ENCODE measurements around the gene HIRIP3.
A peak's percentile ranks its signal among the peaks of the same experiment; 100 is the strongest.

HIRIP3 gene

DNA sequence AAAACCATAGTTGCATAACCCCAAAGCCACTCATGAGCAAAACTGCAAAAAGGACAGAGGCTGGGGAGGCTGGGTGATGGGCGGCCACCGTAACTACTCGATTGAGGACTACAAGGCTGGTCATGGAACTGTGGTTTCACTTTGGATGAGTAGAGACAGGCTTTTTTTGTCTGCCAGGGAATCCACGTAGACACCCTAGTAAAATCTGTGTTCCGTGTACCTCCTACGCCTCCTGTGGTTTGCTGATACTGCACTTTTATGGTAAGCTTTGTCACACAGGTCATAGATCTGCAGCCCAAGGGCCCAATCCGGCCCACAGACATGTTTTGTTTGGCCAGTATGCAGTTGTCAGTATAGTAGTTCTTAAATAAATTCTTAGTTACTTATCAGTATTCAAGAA lies 37.9 kb upstream of the HIRIP3 start:
- H3K9ac ChIP-seq (ENCODE audit: low read length): no peak overlapping the region
- no peaks in the 10 kb centered on the region for H3K36me3 ChIP-seq (ENCODE audit: control insufficient read depth in 1 of 2, insufficient read depth in 2 of 2, low read length in 2 of 2)
- no peak overlapping the region for H2AFZ ChIP-seq (ENCODE audit: insufficient read depth, low read length, poor library complexity)
- DNase-seq: no peak
- H3K14ac ChIP-seq (ENCODE audit: low read length): no peak overlapping the region
- H2AK5ac ChIP-seq (ENCODE audit: low read length): no peak overlapping the region
- H3K27ac ChIP-seq (ENCODE audit: low read depth, low read length): no peak overlapping the region
- H3K18ac ChIP-seq (ENCODE audit: low read length): no peak overlapping the region
- no peak overlapping the region for H3K4me2 ChIP-seq (ENCODE audit: low read length)
- no peak overlapping the region for H2BK120ac ChIP-seq (ENCODE audit: insufficient read depth, low read length, poor library complexity)
- H3K79me1 ChIP-seq (ENCODE audit: low read length): no peaks in the 10 kb centered on the region
- WGBS (ENCODE audit: extremely low coverage, insufficient coverage, insufficient read length): no CpG with 5 or more reads among the region's 7 CpGs
- no peak overlapping the region for H3K23ac ChIP-seq (ENCODE audit: low read length)
- H3K27me3 ChIP-seq (ENCODE audit: insufficient read depth, low read length): peaks cover 25% of the 10 kb centered on the region
- H4K8ac ChIP-seq (ENCODE audit: low read depth, low read length): no peak overlapping the region
- H2BK12ac ChIP-seq (ENCODE audit: low read length): no peak overlapping the region
- no peak overlapping the region for H3K4me3 ChIP-seq (ENCODE audit: low read depth, low read length)
- H3K4me1 ChIP-seq (ENCODE audit: control insufficient read depth in 1 of 2, insufficient read depth in 2 of 2, low read length in 2 of 2): no peaks in the 10 kb centered on the region
- H4K91ac ChIP-seq (ENCODE audit: low read depth, low read length): no peak overlapping the region
- H3K9me3 ChIP-seq (ENCODE audit: insufficient read depth, low read depth, low read length): peaks cover 2% of the 10 kb centered on the region
- no peak overlapping the region for H4K12ac ChIP-seq (ENCODE audit: low read depth, low read length)
- H2BK5ac ChIP-seq (ENCODE audit: low read depth, low read length, poor library complexity): no peak overlapping the region
- H3K4ac ChIP-seq (ENCODE audit: low read depth, low read length): no peak overlapping the region
- H3K79me2 ChIP-seq (ENCODE audit: control insufficient read depth, insufficient read depth, low read length, poor library complexity): no peaks in the 10 kb centered on the region

DNA sequence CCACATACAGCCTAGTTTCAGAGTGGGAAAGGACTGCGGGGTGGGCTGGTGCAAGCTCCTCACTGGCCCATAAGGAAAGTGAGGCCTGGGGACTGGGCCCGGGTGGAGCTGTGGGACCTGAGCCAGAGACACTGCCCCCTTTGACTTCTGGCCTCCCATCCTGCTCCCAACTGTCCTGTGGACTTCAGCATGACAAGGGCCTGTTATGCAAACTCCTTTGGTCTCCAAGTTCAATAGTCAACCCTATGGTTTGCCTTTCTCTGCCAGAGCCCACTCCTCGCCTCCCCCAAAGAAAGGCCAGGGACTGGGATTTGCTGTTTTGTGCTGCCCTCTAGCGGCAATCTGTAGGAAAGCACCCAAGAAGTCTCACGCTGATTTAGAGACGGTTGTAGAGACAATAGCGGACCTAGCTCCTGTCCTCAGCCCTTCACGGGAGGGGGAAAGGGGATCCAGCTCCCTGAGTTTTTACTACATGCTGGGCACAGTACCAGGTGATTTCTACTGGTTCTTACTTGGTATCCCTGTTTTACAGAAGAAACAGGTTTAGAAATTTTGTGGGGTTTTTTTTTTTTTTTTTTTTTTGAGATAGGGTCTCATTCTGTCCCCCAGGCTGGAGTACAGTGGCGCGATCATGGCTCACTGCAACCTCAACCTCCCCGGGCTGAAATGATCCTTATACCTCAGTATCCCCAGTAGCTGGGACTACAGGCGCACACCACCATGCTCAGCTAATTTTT lies 36.8 kb upstream of the HIRIP3 start:
- no peaks in the 10 kb centered on the region for H3K79me1 ChIP-seq (ENCODE audit: low read length)

DNA sequence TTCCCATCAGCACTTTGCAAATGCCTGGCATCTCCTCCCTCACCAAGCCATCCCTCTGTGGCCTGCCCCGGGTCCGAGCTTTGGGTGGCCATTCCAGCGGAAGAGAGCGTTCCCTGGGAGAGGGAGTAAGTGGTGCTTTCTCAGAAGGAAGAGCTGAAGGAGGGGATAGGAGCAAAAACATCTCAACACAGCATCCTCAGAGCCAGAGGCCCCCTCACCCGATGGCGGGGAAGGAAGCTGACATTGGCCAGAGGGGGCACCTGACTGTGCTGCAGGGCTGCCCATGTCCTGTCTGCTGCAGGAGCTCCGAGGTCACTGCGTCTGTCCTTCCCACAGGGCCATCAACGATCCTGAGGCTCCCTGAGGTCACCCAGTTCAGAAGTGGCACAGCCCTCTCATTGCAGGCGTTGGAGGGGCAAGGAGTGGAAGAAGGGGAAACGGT lies 36.1 kb upstream of the HIRIP3 start:
- Histone ChIP-seq H2AFZ (ENCODE audit: insufficient read depth, low read length, poor library complexity) (no peak overlapping the region), H2BK120ac (ENCODE audit: insufficient read depth, low read length, poor library complexity) (no peak overlapping the region), H3K79me2 (ENCODE audit: control insufficient read depth, insufficient read depth, low read length, poor library complexity) (no peaks in the 10 kb centered on the region), H3K14ac (ENCODE audit: low read length) (no peak overlapping the region), H3K27me3 (ENCODE audit: insufficient read depth, low read length) (peaks cover 25% of the 10 kb centered on the region), H3K4me1 (ENCODE audit: control insufficient read depth in 1 of 2, insufficient read depth in 2 of 2, low read length in 2 of 2) (no peaks in the 10 kb centered on the region), H3K4me3 (ENCODE audit: low read depth, low read length) (no peak overlapping the region), H3K18ac (ENCODE audit: low read length) (no peak overlapping the region), H4K8ac (ENCODE audit: low read depth, low read length) (no peak overlapping the region), H3K9ac (ENCODE audit: low read length) (no peak overlapping the region), H2AK5ac (ENCODE audit: low read length) (no peak overlapping the region), H3K9me3 (ENCODE audit: insufficient read depth, low read depth, low read length) (peaks cover 2% of the 10 kb centered on the region), H2BK5ac (ENCODE audit: low read depth, low read length, poor library complexity) (no peak overlapping the region), H3K36me3 (ENCODE audit: control insufficient read depth in 1 of 2, insufficient read depth in 2 of 2, low read length in 2 of 2) (no peaks in the 10 kb centered on the region), H2BK12ac (ENCODE audit: low read length) (no peak overlapping the region), H4K12ac (ENCODE audit: low read depth, low read length) (no peak overlapping the region), H3K4me2 (ENCODE audit: low read length) (no peak overlapping the region), H4K91ac (ENCODE audit: low read depth, low read length) (no peak overlapping the region), H3K27ac (ENCODE audit: low read depth, low read length) (no peak overlapping the region), H3K79me1 (ENCODE audit: low read length) (no peaks in the 10 kb centered on the region), H3K23ac (ENCODE audit: low read length) (no peak overlapping the region), H3K4ac (ENCODE audit: low read depth, low read length) (no peak overlapping the region)
- DNase-seq: no peak
- WGBS (ENCODE audit: extremely low coverage, insufficient coverage, insufficient read length): no CpG with 5 or more reads among the region's 11 CpGs

More for the DNA sequence above, 36.8 kb upstream of the HIRIP3 start:
- no peak overlapping the region for H2AFZ ChIP-seq (ENCODE audit: insufficient read depth, low read length, poor library complexity)
- DNase-seq: peak; percentile 33 to 76
- H3K18ac ChIP-seq (ENCODE audit: low read length): no peak overlapping the region
- no peak overlapping the region for H4K12ac ChIP-seq (ENCODE audit: low read depth, low read length)
- no peak overlapping the region for H2BK5ac ChIP-seq (ENCODE audit: low read depth, low read length, poor library complexity)
- no peak overlapping the region for H2AK5ac ChIP-seq (ENCODE audit: low read length)
- H4K91ac ChIP-seq (ENCODE audit: low read depth, low read length): no peak overlapping the region
- no CpG with 5 or more reads among the region's 12 CpGs for WGBS (ENCODE audit: extremely low coverage, insufficient coverage, insufficient read length)
- no peak overlapping the region for H3K23ac ChIP-seq (ENCODE audit: low read length)
- no peak overlapping the region for H2BK120ac ChIP-seq (ENCODE audit: insufficient read depth, low read length, poor library complexity)
- H3K4ac ChIP-seq (ENCODE audit: low read depth, low read length): no peak overlapping the region
- peaks cover 25% of the 10 kb centered on the region for H3K27me3 ChIP-seq (ENCODE audit: insufficient read depth, low read length)
- no peak overlapping the region for H3K27ac ChIP-seq (ENCODE audit: low read depth, low read length)
- no peak overlapping the region for H2BK12ac ChIP-seq (ENCODE audit: low read length)
- no peaks in the 10 kb centered on the region for H3K79me2 ChIP-seq (ENCODE audit: control insufficient read depth, insufficient read depth, low read length, poor library complexity)
- no peaks in the 10 kb centered on the region for H3K36me3 ChIP-seq (ENCODE audit: control insufficient read depth in 1 of 2, insufficient read depth in 2 of 2, low read length in 2 of 2)
- no peak overlapping the region for H3K4me2 ChIP-seq (ENCODE audit: low read length)
- H3K9me3 ChIP-seq (ENCODE audit: insufficient read depth, low read depth, low read length): peaks cover 2% of the 10 kb centered on the region
- H3K4me1 ChIP-seq (ENCODE audit: control insufficient read depth in 1 of 2, insufficient read depth in 2 of 2, low read length in 2 of 2): no peaks in the 10 kb centered on the region
- no peak overlapping the region for H3K4me3 ChIP-seq (ENCODE audit: low read depth, low read length)
- H3K9ac ChIP-seq (ENCODE audit: low read length): no peak overlapping the region
- no peak overlapping the region for H3K14ac ChIP-seq (ENCODE audit: low read length)
- H4K8ac ChIP-seq (ENCODE audit: low read depth, low read length): no peak overlapping the region

DNA sequence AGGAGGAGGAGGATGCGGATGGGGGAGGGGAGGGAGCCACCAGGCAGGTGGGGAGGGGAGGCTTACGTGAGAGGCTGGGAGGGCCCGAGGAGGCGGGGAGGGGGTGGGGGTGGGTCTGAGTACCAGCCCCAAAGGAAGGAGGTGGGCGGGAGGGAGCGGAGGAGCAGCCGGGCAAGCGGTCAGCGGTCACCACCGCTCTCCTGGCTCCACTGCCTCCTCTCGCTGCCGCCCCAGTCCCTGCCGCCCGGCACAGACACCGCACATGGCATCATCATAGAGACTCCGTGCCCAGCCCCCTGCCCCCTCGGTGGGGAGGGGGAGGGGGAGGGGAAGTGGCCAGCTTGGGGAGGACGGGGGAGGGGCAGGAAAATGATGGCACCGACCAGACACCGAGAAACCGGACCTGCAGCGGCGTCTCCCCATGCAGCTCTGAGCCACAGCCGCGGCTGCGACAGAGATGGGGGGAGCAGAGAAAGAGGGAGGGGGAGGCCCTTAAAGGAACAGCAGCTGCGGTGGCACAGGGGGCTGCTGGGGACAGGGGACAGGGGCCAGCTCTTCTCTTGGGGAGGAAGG lies 35.5 kb upstream of the HIRIP3 start, which contains the start of gene TLCD3B:
Gene TLCD3B (minus strand): TSS at position 431 of the 573 bp plus-strand sequence. CDS start 744 bp downstream, outside the sequence.
- Histone ChIP-seq H3K4me3 (ENCODE audit: low read depth, low read length) (no peak within 1 kb of the TSS), H3K36me3 (ENCODE audit: control insufficient read depth in 1 of 2, insufficient read depth in 2 of 2, low read length in 2 of 2) (no peaks in the 10 kb centered on the region), H3K18ac (ENCODE audit: low read length) (no peak within 1 kb of the TSS), H4K8ac (ENCODE audit: low read depth, low read length) (no peak within 1 kb of the TSS), H3K23ac (ENCODE audit: low read length) (no peak within 1 kb of the TSS), H3K4me1 (ENCODE audit: control insufficient read depth in 1 of 2, insufficient read depth in 2 of 2, low read length in 2 of 2) (no peaks in the 10 kb centered on the region), H2BK5ac (ENCODE audit: low read depth, low read length, poor library complexity) (no peak within 1 kb of the TSS), H3K4ac (ENCODE audit: low read depth, low read length) (no peak within 1 kb of the TSS), H3K14ac (ENCODE audit: low read length) (no peak within 1 kb of the TSS), H4K12ac (ENCODE audit: low read depth, low read length) (no peak within 1 kb of the TSS), H2AK5ac (ENCODE audit: low read length) (no peak within 1 kb of the TSS), H3K9ac (ENCODE audit: low read length) (no peak within 1 kb of the TSS), H2BK12ac (ENCODE audit: low read length) (no peak within 1 kb of the TSS), H3K4me2 (ENCODE audit: low read length) (no peak within 1 kb of the TSS), H4K91ac (ENCODE audit: low read depth, low read length) (no peak within 1 kb of the TSS), H3K9me3 (ENCODE audit: insufficient read depth, low read depth, low read length) (peaks cover 2% of the 10 kb centered on the region), H3K79me2 (ENCODE audit: control insufficient read depth, insufficient read depth, low read length, poor library complexity) (no peaks in the 10 kb centered on the region), H2BK120ac (ENCODE audit: insufficient read depth, low read length, poor library complexity) (no peak within 1 kb of the TSS), H2AFZ (ENCODE audit: insufficient read depth, low read length, poor library complexity) (no peak within 1 kb of the TSS), H3K27me3 (ENCODE audit: insufficient read depth, low read length) (peaks cover 25% of the 10 kb centered on the region), H3K79me1 (ENCODE audit: low read length) (no peaks in the 10 kb centered on the region), H3K27ac (ENCODE audit: low read depth, low read length) (no peak within 1 kb of the TSS)
- no CpG with 5 or more reads among the region's 27 CpGs for WGBS (ENCODE audit: extremely low coverage, insufficient coverage, insufficient read length)
- DNase-seq: no peak
